ENCODE results near the gene CCND2.

CCND2 gene

DNA sequence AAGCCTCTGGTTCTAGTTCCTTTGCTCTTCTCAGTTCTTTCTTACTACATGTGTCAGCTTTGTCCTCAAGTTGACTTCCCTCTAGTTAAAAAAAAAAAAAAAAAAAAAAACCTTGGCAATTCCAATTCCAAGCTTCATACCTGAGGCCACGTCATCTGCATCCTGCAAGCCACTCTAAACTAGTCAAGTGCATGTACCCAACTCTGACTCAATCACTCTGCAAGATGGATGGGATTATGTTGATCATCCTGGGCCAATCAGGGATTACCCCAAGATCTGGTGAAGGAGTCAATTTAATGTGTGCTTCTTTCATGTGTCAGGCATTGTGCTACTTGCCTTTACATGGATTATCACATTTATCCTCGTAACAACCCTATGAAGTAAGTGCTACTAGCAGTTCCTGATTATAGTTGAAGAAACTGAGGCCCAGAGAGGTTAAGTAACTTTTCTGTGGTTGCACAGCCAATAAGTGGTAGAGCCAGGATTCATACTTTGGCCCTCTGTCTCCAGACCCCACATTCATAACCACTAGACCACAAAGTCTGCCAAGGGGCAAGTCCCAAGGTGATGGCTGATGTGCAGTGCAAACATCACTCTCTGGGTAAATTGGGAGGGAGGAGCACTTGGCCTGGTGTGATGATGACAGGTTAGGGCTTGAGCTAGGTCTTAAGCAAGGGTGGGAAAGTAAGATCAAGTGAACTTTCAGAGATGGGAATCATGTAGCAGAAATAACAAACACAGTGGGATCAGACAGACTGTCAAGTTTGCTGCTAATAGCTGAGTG lies 17.3 kb upstream of the CCND2 start:
- in situ Hi-C loops (cut with HindIII; ENCODE audit: low sequenced_read_pairs) = no loop called here

DNA sequence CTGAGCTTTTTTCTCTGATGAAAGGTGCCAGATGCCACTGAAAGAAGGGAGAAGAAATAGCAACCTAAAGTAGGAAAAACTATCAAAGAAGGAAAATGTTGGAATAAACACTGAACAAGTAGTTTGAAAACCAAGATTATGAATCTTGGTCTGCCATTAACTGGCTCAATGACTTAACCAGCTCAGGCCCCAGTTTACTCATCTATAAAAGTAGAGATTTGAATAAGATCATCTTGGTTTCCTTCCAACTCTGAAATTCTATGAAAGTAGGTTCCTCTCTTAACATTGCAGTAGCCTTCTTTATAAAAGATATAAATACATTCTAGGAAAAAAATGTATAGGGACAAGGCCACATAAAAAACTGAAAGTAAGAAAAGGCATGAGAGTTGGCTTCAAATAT lies 16.1 kb upstream of the CCND2 start:
- in situ Hi-C loops (cut with HindIII; ENCODE audit: low sequenced_read_pairs) = no loop called here

DNA sequence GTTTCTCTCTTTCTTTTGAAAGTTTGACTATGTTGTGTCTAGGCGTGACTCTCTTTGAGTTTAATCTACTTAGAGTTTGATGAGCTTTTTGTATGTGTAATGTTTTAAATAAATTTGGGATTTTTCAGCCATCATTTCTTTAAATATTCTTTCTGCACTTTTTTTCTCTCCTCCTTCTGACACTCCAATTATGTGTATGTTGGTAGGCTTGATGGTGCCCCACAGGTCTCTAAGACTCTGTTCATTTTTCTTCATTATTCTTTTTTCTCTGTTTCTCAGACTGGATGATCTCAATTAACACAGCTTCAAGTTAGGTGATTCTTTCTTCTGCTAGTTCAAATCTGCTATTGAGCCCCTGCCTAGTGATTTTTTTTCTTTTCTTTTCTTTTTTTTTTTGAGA lies 14.5 kb upstream of the CCND2 start:
- in situ Hi-C loops (cut with HindIII; ENCODE audit: low sequenced_read_pairs) = no loop called here

DNA sequence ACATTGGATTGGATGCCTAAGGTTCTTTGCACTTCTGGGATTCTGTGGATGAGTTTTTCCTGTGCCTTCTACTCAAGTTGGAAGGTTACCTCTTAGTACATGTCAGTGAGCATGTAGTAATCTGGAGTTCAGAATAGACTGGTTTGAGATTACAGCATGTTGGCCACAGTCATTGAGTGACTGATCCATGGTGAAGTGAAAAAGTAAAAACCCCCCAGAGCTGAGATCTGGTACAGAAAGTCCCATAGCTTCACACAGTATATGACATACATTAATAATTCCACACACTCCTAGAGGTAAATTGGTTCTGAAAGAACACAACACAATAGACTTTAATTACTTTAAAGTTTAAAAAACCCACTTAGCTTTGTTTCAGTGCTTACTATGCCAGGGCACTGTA lies 11.9 kb upstream of the CCND2 start:
- in situ Hi-C loops (cut with HindIII; ENCODE audit: low sequenced_read_pairs) = no loop called here

- in situ Hi-C loops (cut with HindIII; ENCODE audit: low sequenced_read_pairs) = no loop called here
These were observed 8.3 kb upstream of the CCND2 start for GRCh38 chr12:4265280-4265679.

- in situ Hi-C loops (cut with HindIII; ENCODE audit: low sequenced_read_pairs) = no loop called here
These were observed 6.6 kb upstream of the CCND2 start for GRCh38 chr12:4266990-4267389.

DNA sequence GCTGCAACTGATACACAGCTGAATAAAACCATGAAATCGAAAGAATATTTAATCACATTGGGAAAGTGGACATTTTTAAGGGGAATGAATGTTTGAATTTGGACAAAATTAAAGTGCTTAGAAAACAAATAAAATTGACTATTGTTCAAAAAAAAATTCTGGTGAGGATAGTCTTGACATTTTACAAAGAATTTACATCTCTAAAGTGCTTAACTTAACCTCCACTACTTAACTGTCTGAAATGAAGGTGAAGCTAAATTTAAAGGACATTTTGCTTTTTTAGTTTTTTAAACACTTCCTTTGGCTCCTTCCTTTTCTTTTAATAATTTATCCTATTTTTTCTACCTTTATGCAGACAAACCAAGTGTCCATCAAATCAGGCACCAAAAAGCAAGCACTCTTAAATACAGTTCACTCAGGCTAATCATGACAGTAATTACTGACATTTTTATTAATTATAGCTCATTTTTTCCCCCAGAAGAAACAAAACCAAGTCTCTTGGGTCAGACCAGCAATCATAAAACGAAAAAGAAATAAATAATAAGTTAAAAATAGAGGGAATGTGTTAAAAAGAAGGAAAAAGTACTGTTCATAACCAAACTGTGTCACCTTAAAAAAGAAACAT lies 5.7 kb upstream of the CCND2 start:
- in situ Hi-C loops (cut with HindIII; ENCODE audit: low sequenced_read_pairs) = no loop called here

GRCh38 chr12:4268329-4269181 lies 5.0 kb upstream of the CCND2 start:
- in situ Hi-C loops (cut with HindIII; ENCODE audit: low sequenced_read_pairs) = no loop called here

DNA sequence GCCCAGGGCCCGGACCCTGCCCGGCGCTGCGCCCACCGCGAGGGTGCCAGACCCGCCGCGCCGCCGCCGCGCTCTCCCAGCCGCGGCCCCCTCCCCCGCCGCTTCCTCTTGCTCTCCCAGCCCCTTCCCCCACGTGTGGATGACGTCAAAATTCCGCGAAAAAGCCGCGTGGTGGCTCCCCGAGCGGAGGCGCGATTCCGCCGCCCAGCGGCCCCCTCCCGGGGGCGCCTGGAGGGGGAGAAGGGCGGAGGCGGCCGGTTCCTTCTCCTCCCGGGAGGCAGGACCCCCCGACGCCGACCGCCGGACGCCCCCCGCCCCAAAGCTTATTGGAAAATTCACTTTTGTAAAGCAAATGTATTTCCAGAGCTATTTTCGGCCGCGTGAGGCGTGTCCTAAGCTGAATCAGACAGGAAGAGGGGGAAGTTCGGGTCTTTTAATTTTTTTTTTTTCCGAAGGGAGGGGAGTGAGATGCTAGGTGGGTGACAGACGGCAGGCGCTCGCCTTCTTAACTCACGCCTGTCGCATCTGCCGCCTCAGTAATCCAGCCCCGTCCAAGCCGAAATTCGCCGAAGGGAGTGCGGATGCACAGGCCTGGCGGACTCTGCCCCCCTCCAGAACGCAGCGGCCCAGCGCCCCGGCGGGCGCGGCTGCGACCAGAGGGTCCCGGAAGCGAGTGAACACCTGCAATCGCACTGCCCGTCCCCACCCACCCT lies 4.1 kb upstream of the CCND2 start:
- in situ Hi-C loops (cut with HindIII; ENCODE audit: low sequenced_read_pairs) = no loop called here

DNA sequence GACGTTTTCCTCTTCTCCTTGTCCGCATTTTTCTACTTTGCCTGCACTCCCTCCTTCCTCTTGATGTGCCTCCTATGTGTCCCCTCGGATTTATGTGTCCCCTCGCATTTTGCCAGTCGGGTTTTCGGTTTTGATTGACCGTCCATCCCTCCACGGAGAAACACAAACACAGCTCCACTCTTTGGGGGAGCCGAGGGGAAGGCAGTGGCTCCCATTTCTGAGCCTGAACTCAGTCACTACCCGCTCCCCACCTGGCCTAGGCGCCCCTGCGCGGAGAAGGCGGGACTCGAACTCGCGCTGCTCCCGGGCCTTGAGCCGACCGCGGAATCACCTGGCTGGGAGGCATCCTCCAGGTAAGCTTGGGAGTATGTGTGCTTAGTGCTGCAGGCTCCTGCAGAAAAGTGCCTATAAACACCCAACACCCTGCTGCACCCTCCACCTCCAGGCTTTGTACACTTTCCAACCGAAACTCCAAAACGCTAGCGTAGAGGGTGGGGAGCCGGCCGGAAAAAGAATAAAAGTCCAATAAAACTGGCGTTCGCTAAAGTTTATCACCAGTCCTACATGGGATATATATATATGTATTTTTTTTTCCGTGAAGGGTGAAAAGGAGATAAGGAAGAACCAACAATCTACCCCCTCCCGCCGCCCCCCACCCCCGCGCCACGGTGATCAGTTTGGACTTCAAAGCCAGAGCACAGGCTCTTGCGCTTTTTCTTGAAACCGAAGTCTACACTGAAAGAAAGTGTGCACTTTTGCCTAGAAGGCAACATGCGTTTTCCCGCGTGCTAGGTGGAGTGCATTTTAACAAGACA lies 3.3 kb upstream of the CCND2 start:
- in situ Hi-C loops (cut with HindIII; ENCODE audit: low sequenced_read_pairs) = no loop called here

DNA sequence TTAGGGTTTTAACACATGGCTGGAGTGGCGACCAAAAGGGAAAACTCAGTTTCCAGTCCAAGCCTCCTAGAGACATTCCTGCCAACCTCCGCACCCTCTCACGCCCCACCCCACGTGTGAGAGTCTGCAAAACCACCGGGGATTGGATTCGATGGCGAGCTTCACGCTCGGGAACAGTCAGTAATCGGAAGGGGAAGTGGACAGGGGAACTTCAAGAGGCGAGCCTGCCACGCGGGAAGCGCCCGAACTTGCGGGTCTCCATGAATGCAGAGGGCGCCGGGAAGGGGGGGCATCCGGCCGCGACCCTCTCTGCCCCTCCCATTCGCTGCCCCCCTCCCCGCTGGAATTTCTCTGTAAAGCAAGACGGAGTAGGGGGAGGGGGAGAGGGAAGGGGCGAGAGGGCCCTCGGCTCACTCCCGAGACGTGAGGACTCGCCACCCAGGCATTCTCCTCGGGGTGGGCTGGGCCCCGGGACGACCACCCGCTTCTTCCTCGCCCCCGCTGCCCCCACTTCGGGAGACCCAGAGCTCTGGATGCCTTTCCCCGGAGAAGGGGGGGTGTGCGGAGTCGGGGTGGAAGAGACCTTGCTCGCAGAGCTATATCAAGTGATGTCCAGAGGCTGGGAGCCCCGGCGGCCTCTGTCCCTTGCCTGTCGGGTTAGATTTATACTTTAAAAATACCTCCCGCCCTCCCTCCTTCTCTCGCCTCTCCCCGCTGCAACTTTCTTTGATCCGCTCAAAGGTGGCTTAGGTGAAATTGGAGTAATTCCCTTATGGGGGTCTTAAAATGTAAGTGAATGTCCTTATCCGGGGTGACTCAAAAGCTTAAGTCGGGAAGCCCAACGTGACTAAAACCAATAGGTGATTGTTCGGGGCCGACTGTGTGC lies 2.5 kb upstream of the CCND2 start:
- in situ Hi-C loops (cut with HindIII; ENCODE audit: low sequenced_read_pairs) = no loop called here

GRCh38 chr12:4271717-4272423 lies 1.7 kb upstream of the CCND2 start:
- in situ Hi-C loops (cut with HindIII; ENCODE audit: low sequenced_read_pairs) = no loop called here

GRCh38 chr12:4272424-4273272 lies 914 bp upstream of the CCND2 start:
- in situ Hi-C loops (cut with HindIII; ENCODE audit: low sequenced_read_pairs) = no loop called here

DNA sequence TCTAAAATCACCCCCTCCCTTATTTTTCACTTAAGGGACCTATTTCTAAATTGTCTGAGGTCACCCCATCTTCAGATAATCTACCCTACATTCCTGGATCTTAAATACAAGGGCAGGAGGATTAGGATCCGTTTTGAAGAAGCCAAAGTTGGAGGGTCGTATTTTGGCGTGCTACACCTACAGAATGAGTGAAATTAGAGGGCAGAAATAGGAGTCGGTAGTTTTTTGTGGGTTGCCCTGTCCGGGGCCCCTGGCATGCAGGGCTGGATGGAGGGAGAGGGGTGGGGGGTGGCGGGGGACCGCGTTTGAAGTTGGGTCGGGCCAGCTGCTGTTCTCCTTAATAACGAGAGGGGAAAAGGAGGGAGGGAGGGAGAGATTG lies 300 bp upstream of the CCND2 start:
- in situ Hi-C loops (cut with HindIII; ENCODE audit: low sequenced_read_pairs) = no loop called here

DNA sequence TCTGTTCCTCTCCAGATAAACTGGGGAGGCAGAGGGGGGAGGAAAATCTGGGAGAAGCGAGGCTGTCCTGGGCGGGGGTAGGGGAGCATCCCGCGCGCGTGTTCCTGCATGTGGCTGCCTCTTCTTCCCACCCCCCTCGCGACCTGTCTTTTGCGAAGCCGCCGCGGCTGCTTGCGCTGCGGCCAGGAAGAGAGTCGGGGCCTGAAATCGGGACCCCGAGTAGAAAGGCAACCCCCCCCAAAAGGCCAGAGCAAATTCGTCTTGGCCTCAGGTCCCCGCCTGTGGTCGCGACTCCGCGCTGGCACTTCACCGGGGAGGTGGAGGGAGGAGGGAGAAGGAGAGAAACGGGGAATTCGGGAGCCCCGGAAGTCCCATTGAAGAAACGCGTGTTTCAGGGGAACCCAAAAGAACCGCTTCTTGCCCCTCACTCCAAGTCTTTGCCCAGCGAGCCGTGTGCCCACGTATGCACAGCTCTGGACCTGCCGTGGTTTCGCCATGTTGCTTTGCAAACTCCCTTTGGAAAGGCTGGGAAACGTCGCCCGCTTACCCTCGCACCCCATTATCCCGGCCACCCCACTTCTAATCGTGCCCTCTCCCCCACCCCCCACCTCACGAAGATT lies 944 bp downstream of the CCND2 start:
- in situ Hi-C loops (cut with HindIII; ENCODE audit: low sequenced_read_pairs) = no loop called here

GRCh38 chr12:4275016-4275869 lies 1.7 kb downstream of the CCND2 start:
- in situ Hi-C loops (cut with HindIII; ENCODE audit: low sequenced_read_pairs) = no loop called here
